ENCODE data around the gene SEPTIN11.
A peak's percentile ranks its signal among the peaks of the same experiment; 100 is the strongest.

The SEPTIN11 gene

GRCh38 chr4:76980261-76980660, 30.7 kb downstream of the SEPTIN11 start:
- no peak for DNase-seq (ENCODE audit: low read depth)

- DNase-seq (ENCODE audit: low read depth), result no peak
Observed at GRCh38 chr4:76981644-76982043, 32.1 kb downstream of the SEPTIN11 start.

GRCh38 chr4:76982638-76983584, 33.4 kb downstream of the SEPTIN11 start:
- no peak for DNase-seq (ENCODE audit: low read depth)

DNA sequence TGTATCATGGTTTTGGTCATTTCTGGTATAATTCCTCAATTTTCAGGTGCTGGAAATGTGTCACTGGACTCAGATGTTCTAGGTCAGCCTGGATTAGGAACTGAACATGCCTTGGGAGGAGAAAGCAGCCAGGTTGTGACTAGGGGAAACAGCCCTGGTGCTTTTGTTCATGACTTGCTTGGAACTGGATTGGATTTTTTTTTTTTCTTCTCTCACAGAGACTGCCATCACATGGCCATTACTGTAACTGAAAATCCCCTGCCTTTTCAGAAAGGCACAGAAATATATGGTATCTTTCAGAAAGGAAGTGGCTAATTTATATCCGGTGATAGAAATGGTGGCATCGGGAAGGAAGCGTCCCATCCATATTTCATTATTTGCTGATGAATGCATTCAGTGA, 34.6 kb downstream of the SEPTIN11 start:
- DNase-seq (ENCODE audit: low read depth), result no peak

DNA sequence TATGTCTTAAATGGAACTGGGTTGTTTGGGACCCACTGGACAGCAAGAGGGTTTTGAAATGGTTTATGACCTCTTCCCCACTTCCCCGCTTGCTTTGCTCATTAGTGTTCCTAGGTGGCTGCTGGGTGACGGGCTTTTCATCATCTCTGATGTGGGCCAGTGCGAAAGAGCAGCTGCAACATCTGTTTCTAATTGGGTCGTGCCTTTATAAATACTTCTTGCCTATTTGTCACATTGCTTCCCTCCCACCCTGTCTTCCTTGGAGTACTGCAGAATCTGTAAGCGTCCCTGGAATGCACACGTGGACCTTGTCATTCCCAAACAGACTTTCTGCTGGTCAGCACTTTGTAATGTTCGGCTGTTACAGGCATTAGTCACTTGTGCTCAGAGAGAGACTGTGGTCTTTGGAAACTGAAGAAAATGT, 35.2 kb downstream of the SEPTIN11 start:
- no peak for DNase-seq (ENCODE audit: low read depth)

DNA sequence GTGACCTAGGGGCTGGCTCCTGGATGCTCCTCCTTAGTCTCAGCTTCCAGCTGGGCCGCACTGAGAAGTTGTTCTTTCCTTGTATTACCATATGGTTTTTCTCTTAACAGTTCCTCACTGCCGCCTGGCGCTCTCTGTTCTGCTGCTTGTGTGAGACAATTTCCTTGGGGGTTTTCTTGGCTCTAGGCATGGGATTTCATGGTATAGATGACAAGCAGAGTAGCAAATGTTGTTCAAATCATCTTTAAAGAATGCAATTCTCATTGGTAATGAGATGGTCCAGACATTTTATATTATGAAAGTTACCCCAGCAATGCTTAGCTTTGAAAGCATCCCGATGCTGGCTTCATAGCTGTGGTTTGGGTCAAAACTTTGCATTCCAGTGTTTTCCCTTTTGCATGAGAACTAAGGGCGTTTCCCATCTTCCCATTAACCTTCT, 37.6 kb downstream of the SEPTIN11 start:
- DNase-seq (ENCODE audit: low read depth), result no peak

GRCh38 chr4:76987685-76988084, 38.1 kb downstream of the SEPTIN11 start:
- no peak for DNase-seq (ENCODE audit: low read depth)

DNA sequence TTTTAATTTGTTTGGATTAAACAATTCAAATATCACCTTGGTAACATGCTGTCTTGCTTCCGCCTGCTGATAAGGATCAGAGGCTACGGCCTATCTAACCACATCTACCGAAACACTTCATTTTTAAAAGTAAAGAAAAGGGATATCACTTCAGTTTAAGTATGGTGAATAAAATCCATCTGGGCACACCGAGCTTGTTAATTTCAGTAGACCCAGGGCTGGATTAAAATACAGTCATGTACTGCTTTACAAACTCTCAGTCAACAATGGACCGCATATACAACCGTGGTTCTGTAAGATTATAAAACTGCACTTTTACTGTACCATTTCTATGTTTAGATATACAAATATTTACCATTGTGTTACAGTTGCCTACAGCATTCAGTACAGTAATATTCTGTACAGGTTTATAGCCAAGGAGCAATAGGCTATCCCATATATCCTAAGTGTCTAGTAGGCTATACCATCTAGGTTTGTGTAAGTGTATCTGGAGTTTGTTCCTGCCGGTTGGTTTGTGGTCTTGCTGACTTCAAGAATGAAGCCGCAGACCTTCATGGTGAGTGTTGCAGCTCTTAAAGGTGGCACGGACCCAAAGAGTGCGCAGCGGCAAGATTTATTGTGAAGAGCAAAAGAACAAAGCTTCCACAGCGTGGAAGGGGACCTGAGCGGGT, 40.0 kb downstream of the SEPTIN11 start:
- peak; percentile 40 for DNase-seq (ENCODE audit: low read depth)

DNA sequence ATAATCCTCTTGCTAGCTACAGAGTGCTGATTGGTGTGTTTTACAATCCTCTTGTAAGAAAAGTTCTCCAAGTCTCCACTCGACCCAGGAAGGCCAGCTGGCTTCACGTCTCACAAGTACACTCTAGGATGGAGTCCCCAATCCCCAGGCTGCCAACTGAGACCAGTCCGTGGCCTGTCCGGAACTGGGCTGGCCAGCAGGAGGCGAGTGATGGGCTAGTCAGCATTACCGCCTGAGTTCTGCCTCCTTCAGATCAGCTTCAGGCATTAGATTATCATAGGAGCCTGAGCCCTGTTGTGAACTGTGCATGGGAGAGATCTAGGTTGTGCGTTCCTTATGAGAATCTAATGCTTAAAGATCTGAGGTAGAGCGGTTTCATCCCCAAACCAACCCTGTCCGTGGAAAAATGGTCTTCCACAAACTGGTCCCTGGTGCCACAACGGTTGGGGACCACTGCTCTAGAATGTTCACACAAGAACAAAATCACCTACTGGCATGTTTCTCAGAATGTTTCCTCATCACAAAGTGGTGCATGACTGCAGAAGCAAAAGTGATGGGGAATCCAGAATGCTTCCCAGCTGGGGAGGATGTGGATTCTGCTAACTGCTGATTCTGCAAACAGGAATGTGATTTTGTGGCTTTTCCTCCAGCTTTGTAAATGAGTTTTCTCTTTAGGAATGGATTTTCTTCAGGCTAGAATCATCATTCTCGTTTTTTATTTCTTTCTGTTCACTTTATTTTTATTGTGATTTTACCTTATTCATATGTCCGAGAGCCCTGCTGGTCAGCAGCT, 40.9 kb downstream of the SEPTIN11 start:
- DNase-seq (ENCODE audit: low read depth), result no peak

- no peak for DNase-seq (ENCODE audit: low read depth)
Observed at GRCh38 chr4:76991161-76991660, 41.7 kb downstream of the SEPTIN11 start.

DNA sequence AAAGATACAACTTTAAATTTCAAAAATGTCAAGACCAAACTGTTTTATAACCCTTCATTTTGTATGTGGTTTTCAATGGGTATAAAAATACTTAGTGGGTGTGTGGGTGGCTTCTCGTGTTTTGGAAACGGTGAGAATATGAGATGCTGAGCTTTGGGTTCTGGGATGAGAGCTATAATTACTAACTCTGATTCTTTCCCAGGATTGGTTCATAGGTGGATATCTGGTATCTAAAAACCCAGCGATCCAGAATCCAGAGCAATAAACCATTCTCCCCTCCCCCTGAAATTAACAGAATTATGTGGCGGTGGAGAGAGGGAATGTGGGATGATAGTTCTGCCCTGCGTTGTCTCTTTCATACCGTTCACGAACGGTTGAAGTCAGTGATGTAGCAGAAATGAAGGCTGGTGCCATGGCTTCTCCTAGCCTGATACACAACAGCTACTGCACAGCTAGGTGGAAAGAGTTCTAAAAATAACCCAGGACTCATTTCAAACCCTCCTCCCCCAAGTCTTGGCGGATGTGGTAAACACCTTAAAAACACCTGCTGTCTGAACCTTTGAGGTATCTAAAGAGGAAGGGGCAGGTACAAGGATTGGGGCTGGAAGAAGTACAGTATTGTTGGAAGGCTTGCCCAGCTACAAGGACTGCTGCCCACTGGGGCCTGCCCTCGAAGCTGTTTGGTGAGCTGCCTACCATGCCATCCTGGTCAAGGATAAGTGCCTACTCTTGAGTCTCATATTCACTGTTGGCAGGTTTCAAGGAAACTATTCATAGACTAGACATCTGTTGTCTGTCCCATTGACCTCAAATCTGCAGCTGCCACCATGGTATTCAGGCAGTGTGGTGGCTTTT, 44.5 kb downstream of the SEPTIN11 start:
- peak; percentile 19 for DNase-seq (ENCODE audit: low read depth)

DNA sequence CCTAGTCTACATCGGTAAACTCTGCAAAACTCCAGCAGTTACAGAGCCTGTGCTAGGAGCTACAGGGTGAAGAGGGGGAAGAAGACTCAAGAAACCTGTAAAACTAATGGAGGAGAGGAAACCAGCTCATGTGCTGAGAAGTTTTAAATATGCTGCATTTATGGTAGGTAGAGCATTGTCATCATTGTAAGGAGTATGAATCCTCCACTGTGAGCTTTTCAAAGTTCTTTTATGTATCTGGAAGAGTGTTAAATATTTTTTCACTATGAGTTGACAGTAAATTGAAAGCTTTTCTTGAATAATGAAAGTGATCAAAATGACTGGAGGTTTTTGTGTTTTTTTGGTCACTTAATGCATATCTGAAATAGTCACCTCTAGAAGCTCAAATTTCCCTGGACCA, 46.2 kb downstream of the SEPTIN11 start:
- DNase-seq (ENCODE audit: low read depth), result no peak

- DNase-seq (ENCODE audit: low read depth), result no peak
Observed at GRCh38 chr4:76996445-76996844, 46.9 kb downstream of the SEPTIN11 start.

GRCh38 chr4:76997077-76997476, 47.5 kb downstream of the SEPTIN11 start:
- DNase-seq (ENCODE audit: low read depth), result no peak

GRCh38 chr4:76997532-76997931, 48.0 kb downstream of the SEPTIN11 start:
- no peak for DNase-seq (ENCODE audit: low read depth)

- no peak for DNase-seq (ENCODE audit: low read depth)
Observed at GRCh38 chr4:76998251-76998901, 48.8 kb downstream of the SEPTIN11 start.
